ENCODE data around the gene PPFIBP2.
A peak's percentile ranks its signal among the peaks of the same experiment; 100 is the strongest.

Gene PPFIBP2

GRCh38 chr11:7577291-7578190 is 63.7 kb downstream of the PPFIBP2 start:
- peak; percentile 17 for DNase-seq (ENCODE audit: low spot score)

- DNase-seq (ENCODE audit: low spot score): no peak
Measured at GRCh38 chr11:7578276-7578955, 64.6 kb downstream of the PPFIBP2 start.

DNA sequence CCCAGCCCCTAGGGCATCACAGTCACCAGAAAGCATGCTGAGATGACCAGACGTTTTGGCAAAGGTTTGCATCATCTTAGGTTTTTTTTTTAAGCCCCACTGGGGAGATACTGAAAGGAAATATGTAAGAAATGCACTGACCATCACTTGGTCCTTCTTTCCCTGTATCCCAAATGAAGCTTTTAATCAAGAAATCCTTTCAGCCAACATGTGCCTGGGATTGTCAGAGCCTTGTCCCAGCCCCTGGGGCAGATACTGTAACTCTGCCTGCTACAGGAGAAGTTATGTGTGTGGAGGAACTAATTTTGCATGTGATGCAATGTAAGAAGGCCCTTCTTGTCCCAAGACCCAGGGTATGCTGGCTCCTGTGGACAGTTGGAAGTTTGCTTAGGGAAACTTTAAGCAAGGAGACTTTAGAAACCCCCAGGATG is 65.6 kb downstream of the PPFIBP2 start:
- no peak for DNase-seq (ENCODE audit: low spot score)

GRCh38 chr11:7581021-7581590 is 67.3 kb downstream of the PPFIBP2 start:
- DNase-seq (ENCODE audit: low spot score): no peak

DNA sequence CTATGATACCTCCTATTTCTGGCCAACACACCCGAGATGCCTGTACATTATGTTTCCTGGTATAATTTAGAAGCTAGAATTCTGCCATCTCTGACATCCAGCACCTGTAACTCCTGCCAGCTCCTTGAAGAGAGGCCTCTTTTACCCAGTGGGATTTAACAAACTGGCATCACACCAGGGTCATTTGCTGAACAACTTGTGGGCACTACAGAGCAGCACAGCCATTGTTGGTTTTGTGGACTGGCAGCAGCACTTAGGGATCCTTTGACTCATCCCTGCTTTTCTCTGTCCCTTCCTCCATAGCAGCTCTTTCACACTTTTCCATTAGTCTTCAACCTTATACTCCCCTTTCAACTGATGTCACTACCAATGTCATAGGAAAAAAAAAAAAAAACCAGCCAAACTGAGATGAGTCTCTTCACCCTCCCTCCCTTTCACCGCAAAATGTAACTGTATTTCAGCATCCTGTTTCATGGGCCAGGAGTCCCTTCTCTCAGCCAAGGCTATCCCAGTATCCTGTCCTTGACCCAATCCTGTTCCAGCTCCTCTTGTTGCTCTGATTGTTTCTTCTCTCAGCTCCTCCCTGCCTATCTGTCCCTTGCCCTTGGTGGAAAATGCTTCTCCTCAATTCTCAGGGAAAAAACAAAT is 68.7 kb downstream of the PPFIBP2 start:
- no peak for DNase-seq (ENCODE audit: low spot score)

DNA sequence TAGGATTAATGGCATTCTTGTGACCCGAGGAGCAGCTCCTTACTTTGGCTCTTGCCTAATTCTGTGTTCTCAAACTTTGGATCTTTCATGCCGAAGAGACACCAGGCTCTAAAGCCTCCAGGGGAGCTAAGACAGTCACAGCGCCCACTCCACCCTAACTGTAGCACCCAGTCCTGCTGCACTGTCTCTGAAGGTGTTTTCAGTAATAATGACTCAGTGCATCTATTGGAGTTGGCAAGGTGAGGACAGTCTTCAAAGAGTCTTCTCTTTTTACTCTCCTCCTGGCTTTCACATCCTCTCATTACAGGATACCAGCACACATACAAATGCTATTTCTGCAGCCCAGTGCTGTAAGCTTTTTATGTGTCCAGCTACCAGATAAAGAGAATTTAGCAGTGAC is 69.4 kb downstream of the PPFIBP2 start:
- no peak for DNase-seq (ENCODE audit: low spot score)

- no peak for DNase-seq (ENCODE audit: low spot score)
Measured at GRCh38 chr11:7584910-7585309, 71.1 kb downstream of the PPFIBP2 start.

DNA sequence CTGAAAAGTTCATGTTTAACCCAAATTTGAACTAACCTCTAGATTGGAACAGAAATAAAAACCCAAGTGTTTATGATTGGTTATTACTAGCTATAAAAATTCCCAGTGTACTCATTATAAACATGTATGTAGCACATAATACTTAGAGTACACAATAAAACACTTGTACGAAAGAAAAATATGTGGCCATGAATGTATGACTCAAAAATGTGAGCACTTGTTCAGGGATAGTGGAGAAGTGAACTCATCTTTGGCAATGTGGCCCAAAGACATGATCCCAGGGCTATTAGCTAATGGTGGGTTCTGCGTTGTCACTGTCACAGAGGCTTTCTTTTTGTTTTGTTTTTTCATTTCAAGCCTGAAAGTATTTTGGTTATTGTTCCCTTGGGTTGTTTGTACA is 72.0 kb downstream of the PPFIBP2 start:
- DNase-seq (ENCODE audit: low spot score): no peak

GRCh38 chr11:7586376-7586775 is 72.6 kb downstream of the PPFIBP2 start:
- no peak for DNase-seq (ENCODE audit: low spot score)

- no peak for DNase-seq (ENCODE audit: low spot score)
Measured at GRCh38 chr11:7587712-7588111, 73.9 kb downstream of the PPFIBP2 start.

DNA sequence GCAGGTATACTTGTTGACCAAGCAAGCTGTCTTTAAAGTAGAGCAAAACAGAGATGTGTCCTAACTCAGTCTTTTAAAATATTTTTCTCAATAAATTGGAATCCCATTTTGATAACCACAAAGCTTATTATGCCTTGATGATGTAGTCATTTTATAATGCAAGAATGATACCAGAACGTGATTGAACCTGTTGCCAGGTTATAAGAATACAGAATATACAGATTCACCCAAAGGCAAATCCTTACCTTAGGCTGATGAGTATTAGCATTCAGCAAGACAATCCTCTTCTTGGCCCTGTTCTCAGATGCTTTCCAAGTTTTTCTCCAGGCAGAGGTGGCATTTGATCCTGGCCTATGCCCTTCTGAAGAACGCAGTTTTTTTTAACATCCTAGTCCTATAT is 76.1 kb downstream of the PPFIBP2 start:
- no peak for DNase-seq (ENCODE audit: low spot score)

GRCh38 chr11:7590529-7590928 is 76.7 kb downstream of the PPFIBP2 start:
- no peak for DNase-seq (ENCODE audit: low spot score)

- DNase-seq (ENCODE audit: low spot score): no peak
Measured at GRCh38 chr11:7591107-7591894, 77.5 kb downstream of the PPFIBP2 start.

- no peak for DNase-seq (ENCODE audit: low spot score)
Measured at GRCh38 chr11:7591987-7592386, 78.2 kb downstream of the PPFIBP2 start.

DNA sequence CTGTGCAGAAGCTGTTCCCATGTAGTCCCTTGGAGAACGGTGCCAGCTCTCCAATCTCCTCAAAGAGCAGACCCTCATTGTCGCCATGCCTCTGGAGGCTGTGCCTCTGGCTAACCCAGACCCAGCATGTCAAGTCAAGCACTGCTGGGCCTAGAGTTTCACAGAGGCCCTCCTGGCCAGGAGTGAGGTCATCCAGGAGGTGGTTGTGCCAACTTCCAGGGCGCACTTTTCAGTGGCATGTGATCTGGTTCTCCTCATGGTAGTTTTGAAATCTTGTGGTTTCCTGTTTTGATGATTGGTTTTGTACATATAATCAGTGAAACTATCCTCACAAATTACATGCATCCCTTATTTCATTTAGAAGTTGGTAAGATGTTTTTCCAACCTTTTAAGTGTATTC is 78.9 kb downstream of the PPFIBP2 start:
- no peak for DNase-seq (ENCODE audit: low spot score)

- DNase-seq (ENCODE audit: low spot score): no peak
Measured at GRCh38 chr11:7593481-7593880, 79.7 kb downstream of the PPFIBP2 start.

- DNase-seq (ENCODE audit: low spot score): no peak
Measured at GRCh38 chr11:7595016-7595866, 81.4 kb downstream of the PPFIBP2 start.

DNA sequence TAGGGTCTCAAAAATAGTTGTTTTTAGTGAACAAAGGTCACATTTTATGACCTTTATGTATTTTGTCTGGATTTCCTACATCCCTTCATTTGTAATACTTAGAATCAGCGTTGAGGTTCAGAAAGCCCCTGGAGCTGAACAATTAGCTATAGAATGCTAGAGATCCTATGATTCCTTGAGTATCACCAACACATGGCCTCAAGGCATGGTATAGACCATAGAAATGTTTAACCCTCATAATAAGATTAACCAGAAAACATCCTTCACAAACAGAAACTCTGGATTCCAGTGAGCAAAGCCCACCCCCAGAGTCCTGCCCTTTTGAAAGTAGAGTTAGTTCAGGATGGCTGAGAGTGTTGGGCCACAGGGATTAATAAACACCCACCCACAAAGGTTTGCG is 82.2 kb downstream of the PPFIBP2 start:
- DNase-seq (ENCODE audit: low spot score): no peak

GRCh38 chr11:7596975-7597391 is 83.2 kb downstream of the PPFIBP2 start:
- no peak for DNase-seq (ENCODE audit: low spot score)

- DNase-seq (ENCODE audit: low spot score): no peak
Measured at GRCh38 chr11:7597620-7598019, 83.8 kb downstream of the PPFIBP2 start.

- DNase-seq (ENCODE audit: low spot score): no peak
Measured at GRCh38 chr11:7599209-7599608, 85.4 kb downstream of the PPFIBP2 start.

Measured in cerebellar cortex (tissue), 1 donor.